A549 (cell line): ENCODE measurements around the gene SLC43A1. TPM values are rescaled to one million over a fixed set of nuclear protein-coding genes. Genes with fewer than 3 reads are reported as not detected.

ENCODE experiments used
- ATAC-seq, 2 experiments: fragments of 200-7000 bp in 1 of 2; fragments of >200 bp in 1 of 2; cut with Nextera tagmentation in 1 of 2; cut with Tn5 transposase in 1 of 2; 3 replicates each; pipeline versions ENCODE4 v1.8.0 to v1.9.1; 2018 to 2020; ENCODE audit warnings: mild to moderate bottlenecking in 1 of 2, moderate library complexity in 1 of 2
- CTCF ChIA-PET: fragments of 300-600 bp; sonication (Branson Sonifier 250); formaldehyde crosslinking; extraction: SDS; loops from one replicate; lab custom pipeline; 2021; ENCODE audit warnings: antibody characterized with exemption, inconsistent platforms; lab: Yijun Ruan, JAX
- POLR2A ChIA-PET: fragments of 350-600 bp; formaldehyde crosslinking; extraction: SDS; loops from one replicate; lab custom pipeline; 2021; ENCODE audit warnings: antibody characterized with exemption, inconsistent platforms; lab: Yijun Ruan, JAX
- DNase-seq, 2 experiments: peaks; one replicate each; pipeline versions ENCODE4 v3.0.0 to v3.0.0-alpha.2; 2011 to 2016; ENCODE audit warnings: low read depth in 1 of 2, low spot score in 1 of 2
- FAIRE-seq: peaks from 2 replicates; lab custom pipeline; 2011; peaks lifted over from hg19 to GRCh38; lab: Jason Lieb, UNC
- H3K27ac ChIP-seq, 2 experiments: fragments of >200 bp; sonication (Bioruptor Twin); formaldehyde crosslinking; 3 replicates each; pipeline ENCODE4 v1.5.1; 2016 to 2017
- H3K4me1 ChIP-seq: fragments of >200 bp; sonication (Bioruptor Twin); formaldehyde crosslinking; 3 replicates; pipeline ENCODE4 v1.6.1; 2016
- H3K4me2 ChIP-seq: fragments of >200 bp; sonication (Bioruptor Twin); formaldehyde crosslinking; 3 replicates; pipeline ENCODE4 v1.6.1; 2016
- H3K4me3 ChIP-seq: fragments of >200 bp; sonication (Bioruptor Twin); formaldehyde crosslinking; 3 replicates; pipeline ENCODE4 v1.5.1; 2016
- H3K9me3 ChIP-seq: fragments of >200 bp; sonication (Bioruptor Twin); formaldehyde crosslinking; 3 replicates; pipeline ENCODE4 v1.6.1; 2016
- CBX2 ChIP-seq: fragments of 200-600 bp; sonication (generic); IDR thresholded peaks from 2 replicates; pipeline ENCODE4 v1.6.1; 2016; ENCODE audit warnings: low read depth, mild to moderate bottlenecking, borderline replicate concordance
- EP300 ChIP-seq, 2 experiments: fragments of >200 bp; sonication (Bioruptor Twin); formaldehyde crosslinking; IDR thresholded peaks; 2 replicates in 1 of 2; 3 replicates in 1 of 2; pipeline ENCODE4 v1.6.1; 2016 to 2017
- FOSL2 ChIP-seq, 2 experiments: fragments of 450-650 bp in 1 of 2; fragments of >200 bp in 1 of 2; sonication (Bioruptor Twin) in 1 of 2; formaldehyde crosslinking; IDR thresholded peaks; 2 replicates each; pipeline versions ENCODE4 v1.5.0 to v1.6.1; 2016 to 2020; ENCODE audit warnings: mild to moderate bottlenecking in 1 of 2, moderate library complexity in 1 of 2
- FOXS1 ChIP-seq: fragments of 250-450 bp; sonication (Bioruptor Pico); IDR thresholded peaks from 2 replicates; pipeline ENCODE4 v1.5.0; 2020; ENCODE audit warnings: mild to moderate bottlenecking, moderate library complexity
- GATA3 ChIP-seq: IDR thresholded peaks from 2 replicates; pipeline ENCODE4 v1.6.1; 2012; ENCODE audit warnings: borderline replicate concordance
- HDAC2 ChIP-seq: fragments of 200-600 bp; sonication (generic); IDR thresholded peaks from 2 replicates; pipeline ENCODE4 v1.6.1; 2016
- JUN ChIP-seq, 2 experiments: fragments of >200 bp; sonication (Bioruptor Twin); formaldehyde crosslinking; IDR thresholded peaks; 2 replicates in 1 of 2; 3 replicates in 1 of 2; pipeline ENCODE4 v1.6.1; 2016 to 2017
- KDM1A ChIP-seq: fragments of 200-600 bp; sonication (generic); IDR thresholded peaks from 2 replicates; pipeline ENCODE4 v1.6.1; 2016; ENCODE audit warnings: low read depth, mild to moderate bottlenecking
- MAZ ChIP-seq: fragments of 150-350 bp; IDR thresholded peaks from 2 replicates; pipeline ENCODE4 v1.6.1; 2014; ENCODE audit warnings: antibody characterized with exemption, low read depth, low read length, borderline replicate concordance
- NFE2L2 ChIP-seq: fragments of 150-350 bp; conservative IDR thresholded peaks from 2 replicates; pipeline ENCODE4 v1.6.1; 2014; ENCODE audit warnings: low read length
- NPAS2 ChIP-seq: fragments of 250-450 bp; sonication (Bioruptor Pico); IDR thresholded peaks from 2 replicates; pipeline ENCODE4 v1.8.0; 2022; ENCODE audit warnings: mild to moderate bottlenecking, moderate library complexity, borderline replicate concordance
- PHF8 ChIP-seq: fragments of 200-600 bp; sonication (generic); IDR thresholded peaks from 2 replicates; pipeline ENCODE4 v1.6.1; 2016; ENCODE audit warnings: low read depth, mild to moderate bottlenecking, antibody characterized with exemption, moderate library complexity, borderline replicate concordance
- RAD21 ChIP-seq, 2 experiments: fragments of >200 bp in 1 of 2; sonication (Bioruptor Twin) in 1 of 2; formaldehyde crosslinking in 1 of 2; IDR thresholded peaks in 1 of 2; conservative IDR thresholded peaks in 1 of 2; 2 replicates in 1 of 2; 3 replicates in 1 of 2; pipeline ENCODE4 v1.6.1; 2012 to 2018; ENCODE audit warnings: inconsistent platforms in 1 of 2
- RARB ChIP-seq: fragments of 250-450 bp; sonication (Bioruptor Pico); IDR thresholded peaks from 2 replicates; pipeline ENCODE4 v1.8.0; 2021; ENCODE audit warnings: mild to moderate bottlenecking, moderate library complexity
- RNF2 ChIP-seq: fragments of 200-600 bp; sonication (generic); IDR thresholded peaks from 2 replicates; pipeline ENCODE4 v1.6.1; 2016; ENCODE audit warnings: low read depth, mild to moderate bottlenecking, antibody characterized with exemption, moderate library complexity, borderline replicate concordance
- TP53 ChIP-seq: fragments of 250-450 bp; sonication (Bioruptor Pico); IDR thresholded peaks from 2 replicates; pipeline ENCODE4 v1.5.0; 2021; ENCODE audit warnings: mild to moderate bottlenecking, moderate library complexity
- WGBS: methylation state at CpG from one replicate; pipeline ENCODE4 v1.1.6; 2017; ENCODE audit errors: missing lambda C conversion rate; 5-methylcytosine and 5-hydroxymethylcytosine counted together
- polyA minus RNA-seq: library from RNA; depleted of rRNA, polyadenylated mRNA; stranded (reverse); fragments of >200 nt; gene quantifications from 2 replicates; pipeline ENCODE4 v1.2.3, GENCODE V29; 2011; rRNA and poly(A)+ RNA removed
- polyA plus RNA-seq, 4 experiments: library from polyadenylated mRNA; depleted of rRNA in 3 of 4; stranded (reverse); fragments of >200 nt; fragmentation: RNase III in 1 of 4; extraction: RNeasy Plus Mini Kit Qiagen cat#74134 plus additional on column Dnase treatment in 1 of 4; gene quantifications; 2 replicates in 3 of 4; 3 replicates in 1 of 4; pipeline ENCODE4 v1.2.3, GENCODE V29; 2011 to 2017
- TF ChIP-seq, protein P1 (sequence below): IDR thresholded peaks from 2 replicates; pipeline ENCODE4 v1.6.1; 2012; ENCODE audit warnings: low read depth, borderline replicate concordance
- TF ChIP-seq, protein P2 (sequence below): fragments of 450-650 bp; IDR thresholded peaks from 2 replicates; pipeline ENCODE4 v1.6.1; 2014; ENCODE audit warnings: antibody characterized with exemption
- TF ChIP-seq, protein P3 (sequence below): IDR thresholded peaks from 2 replicates; pipeline ENCODE4 v1.6.1; 2012
- TF ChIP-seq, protein P4 (sequence below): fragments of 250-450 bp; sonication (Bioruptor Pico); IDR thresholded peaks from 2 replicates; pipeline ENCODE4 v1.5.0; 2020; ENCODE audit warnings: low read depth, mild to moderate bottlenecking, moderate library complexity

SLC43A1 gene
- polyA plus RNA-seq (2011; rRNA removed) = 4.6 and 5.3 TPM in 2 replicates
- polyA plus RNA-seq (2012; cell fraction: cytosol; rRNA removed) = 3.5 and 4.4 TPM in 2 replicates
- 8.6 and 10.7 TPM in 2 replicates for polyA plus RNA-seq (2012; cell fraction: nucleus; rRNA removed)
- 1.0 to 1.3 TPM (median 1.1 TPM) in 3 replicates for polyA plus RNA-seq (2017; fragmentation: RNase III; extraction: RNeasy Plus Mini Kit Qiagen cat#74134 plus additional on column Dnase treatment)
- polyA minus RNA-seq = 8.3 and 8.7 TPM in 2 replicates

DNA sequence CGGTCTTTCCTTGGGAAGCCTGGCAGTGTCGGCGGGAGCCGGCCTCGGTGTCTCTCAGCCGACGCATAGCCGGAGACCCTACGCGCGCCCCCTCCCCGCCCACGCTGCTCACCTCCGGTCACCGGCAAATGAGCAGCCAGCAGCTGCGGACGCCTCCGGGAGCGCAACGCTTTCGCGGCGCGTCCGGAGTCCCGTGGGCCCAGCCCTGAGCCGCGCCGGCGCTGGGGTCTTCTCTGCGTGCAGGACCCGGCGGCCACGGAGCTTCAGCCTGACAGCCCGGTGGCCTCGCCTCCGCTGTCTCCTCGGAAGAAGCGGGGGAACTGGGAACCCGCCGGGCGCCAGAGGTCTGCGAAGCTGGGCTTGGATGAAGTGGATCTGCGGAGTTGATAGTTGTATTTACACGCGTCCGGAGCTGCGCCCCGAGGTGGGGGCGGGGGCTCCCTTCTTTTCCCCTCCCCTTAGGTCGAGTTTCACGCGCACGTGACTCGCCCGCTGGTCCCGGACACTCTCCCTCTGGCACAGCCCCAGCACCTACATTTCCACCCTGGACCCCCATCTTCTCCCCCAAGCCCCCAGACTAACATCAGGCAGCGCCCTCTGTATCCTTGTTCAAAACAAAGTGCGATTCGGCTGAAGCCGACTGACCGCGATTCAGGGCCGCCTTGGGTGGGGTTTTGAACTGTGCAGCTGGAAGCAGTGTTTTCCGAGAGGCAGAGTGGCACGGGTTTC lies at the start of gene SLC43A1:
Gene SLC43A1, minus strand, starts transcription at position 371 of the 729 bp plus-strand sequence. CDS start 1,591 bp downstream, outside the sequence.
- Histone ChIP-seq H3K4me3 (peak within 1 kb of the TSS; percentile 78), H3K9me3 (no peaks in the 10 kb centered on the region), H3K4me2 (peak within 1 kb of the TSS; percentile 91), H3K27ac (peak within 1 kb of the TSS; percentile 68 to 85), H3K4me1 (peaks cover 4% of the 10 kb centered on the region; the same call in 1 of the 3 replicates)
- DNase-seq (peak in 1 of 2 experiments; percentile 65), ATAC-seq (peak; percentile 51 to 76), FAIRE-seq (no peak)
- TF ChIP-seq KDM1A (no peak), MAZ (no peak), FOXS1 (CRISPR knock-in tag) (no peak), JUN (IDR thresholded peaks at IDR 0.05) (0 out of 5 replicates have a peak, but pooled peaks of 1 of the 2 experiments have one; percentile 15), PHF8 (peak; percentile 29; the same call in 1 of the 2 replicates)
- TF ChIP-seq, protein P1, sequence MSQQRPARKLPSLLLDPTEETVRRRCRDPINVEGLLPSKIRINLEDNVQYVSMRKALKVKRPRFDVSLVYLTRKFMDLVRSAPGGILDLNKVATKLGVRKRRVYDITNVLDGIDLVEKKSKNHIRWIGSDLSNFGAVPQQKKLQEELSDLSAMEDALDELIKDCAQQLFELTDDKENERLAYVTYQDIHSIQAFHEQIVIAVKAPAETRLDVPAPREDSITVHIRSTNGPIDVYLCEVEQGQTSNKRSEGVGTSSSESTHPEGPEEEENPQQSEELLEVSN = peak; percentile 43; the same call in 1 of the 2 replicates
- TF ChIP-seq, protein P2, sequence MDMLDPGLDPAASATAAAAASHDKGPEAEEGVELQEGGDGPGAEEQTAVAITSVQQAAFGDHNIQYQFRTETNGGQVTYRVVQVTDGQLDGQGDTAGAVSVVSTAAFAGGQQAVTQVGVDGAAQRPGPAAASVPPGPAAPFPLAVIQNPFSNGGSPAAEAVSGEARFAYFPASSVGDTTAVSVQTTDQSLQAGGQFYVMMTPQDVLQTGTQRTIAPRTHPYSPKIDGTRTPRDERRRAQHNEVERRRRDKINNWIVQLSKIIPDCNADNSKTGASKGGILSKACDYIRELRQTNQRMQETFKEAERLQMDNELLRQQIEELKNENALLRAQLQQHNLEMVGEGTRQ = peak; percentile 76
- TF ChIP-seq, protein P3, sequence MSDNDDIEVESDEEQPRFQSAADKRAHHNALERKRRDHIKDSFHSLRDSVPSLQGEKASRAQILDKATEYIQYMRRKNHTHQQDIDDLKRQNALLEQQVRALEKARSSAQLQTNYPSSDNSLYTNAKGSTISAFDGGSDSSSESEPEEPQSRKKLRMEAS = peak; percentile 73
- TF ChIP-seq, protein P4, sequence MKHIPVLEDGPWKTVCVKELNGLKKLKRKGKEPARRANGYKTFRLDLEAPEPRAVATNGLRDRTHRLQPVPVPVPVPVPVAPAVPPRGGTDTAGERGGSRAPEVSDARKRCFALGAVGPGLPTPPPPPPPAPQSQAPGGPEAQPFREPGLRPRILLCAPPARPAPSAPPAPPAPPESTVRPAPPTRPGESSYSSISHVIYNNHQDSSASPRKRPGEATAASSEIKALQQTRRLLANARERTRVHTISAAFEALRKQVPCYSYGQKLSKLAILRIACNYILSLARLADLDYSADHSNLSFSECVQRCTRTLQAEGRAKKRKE = no peak
- WGBS = under 1% methylated on average over 42 of the region's 66 CpGs
- ChIA-PET POLR2A (no interaction called here), CTCF (interaction anchor here (1.0 to 8.6 kb wide), 11 partner anchors 11 to 162 kb away, joined by 4 to 119 read pairs (median 6); partner anchors contain the start of genes RTN4RL2 and UBE2L6)

DNA sequence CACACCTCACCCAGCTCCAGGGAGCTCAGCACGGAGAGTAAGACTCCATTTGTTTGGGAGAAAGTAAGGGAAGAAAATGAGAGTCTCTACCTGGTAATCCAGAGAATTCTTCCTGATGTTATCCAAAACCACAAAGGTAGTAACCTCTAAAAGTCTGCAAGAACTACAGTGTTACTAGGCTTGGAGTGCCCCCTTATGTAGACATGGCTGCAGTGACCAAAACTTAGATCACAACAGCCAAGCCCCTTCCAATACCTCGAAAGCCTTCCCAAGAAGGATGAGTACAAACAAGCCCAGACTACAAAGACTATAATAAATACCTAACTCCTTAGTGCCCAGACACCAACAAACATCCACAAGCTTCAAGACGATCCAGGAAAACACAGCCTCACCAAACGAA lies 47.1 kb upstream of the SLC43A1 start:
- TF ChIP-seq RAD21 (conservative IDR thresholded peaks at IDR 0.05 in 1 of 2, IDR thresholded peaks at IDR 0.05 in 1 of 2) (peak in 1 of 2 experiments; percentile 31; a peak in 1 of 5 replicates), EP300 (IDR thresholded peaks at IDR 0.05) (no peak), RNF2 (no peak)
- WGBS = 61% methylated on average over 4 of the region's 4 CpGs
- ChIA-PET CTCF (interaction anchor here (1.0 to 4.8 kb wide), 5 partner anchors 15 to 82 kb away, joined by 3 to 22 read pairs (median 8); no protein-coding TSS in a partner anchor), POLR2A (no interaction called here)
- DNase-seq (peak in 1 of 2 experiments; percentile 20), ATAC-seq (peak in 1 of 2 experiments; percentile 16; a peak in 1 of 6 replicates), FAIRE-seq (no peak)
- H3K4me2 ChIP-seq = no peak overlapping the region
- no peak overlapping the region for H3K27ac ChIP-seq
- peaks cover 10% of the 10 kb centered on the region; the same call in 2 of the 3 replicates for H3K4me1 ChIP-seq
- no peaks in the 10 kb centered on the region for H3K9me3 ChIP-seq
- no peak overlapping the region for H3K4me3 ChIP-seq

DNA sequence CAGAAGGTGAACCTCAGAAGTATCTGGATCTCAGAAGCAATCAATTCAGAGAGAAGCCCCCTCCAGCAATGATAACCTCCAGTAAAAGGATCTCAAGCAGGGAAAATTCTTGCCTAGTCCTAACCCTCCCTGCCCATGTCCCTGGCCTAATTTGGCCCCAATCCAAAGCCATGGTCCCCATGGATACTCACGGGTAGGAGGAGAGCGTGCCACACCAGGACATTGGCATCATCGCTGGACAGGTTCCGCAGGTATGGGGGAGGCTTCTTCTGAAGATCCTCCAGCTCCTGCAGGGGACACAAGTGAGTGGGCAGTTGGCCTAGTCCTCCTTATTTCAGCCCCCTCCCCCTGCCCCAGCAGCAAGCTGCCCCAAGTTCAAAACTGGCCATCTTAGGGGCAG lies 44.6 kb upstream of the SLC43A1 start:
- DNase-seq (no peak), ATAC-seq (no peak), FAIRE-seq (no peak)
- TF ChIP-seq PHF8 = no peak
- no peak for TF ChIP-seq RARB (CRISPR knock-in tag)
- TF ChIP-seq CBX2 = no peak
- TF ChIP-seq GATA3 = no peak
- no peak for TF ChIP-seq NPAS2 (CRISPR knock-in tag)
- no peak for TF ChIP-seq TP53 (CRISPR knock-in tag)
- no peak for TF ChIP-seq NFE2L2
- TF ChIP-seq FOSL2 (IDR thresholded peaks at IDR 0.05) = no peak
- TF ChIP-seq FOSL2 (CRISPR knock-in tag; IDR thresholded peaks at IDR 0.05) = no peak
- no peak for TF ChIP-seq JUN (IDR thresholded peaks at IDR 0.05)
- TF ChIP-seq HDAC2 = no peak
- H3K4me1 ChIP-seq = no peaks in the 10 kb centered on the region
- H3K4me2 ChIP-seq = no peak overlapping the region
- no peaks in the 10 kb centered on the region for H3K9me3 ChIP-seq
- H3K27ac ChIP-seq = no peak overlapping the region
- H3K4me3 ChIP-seq = no peak overlapping the region
- ChIA-PET CTCF (interaction anchor here (2.0 to 4.1 kb wide), 2 partner anchors 8 to 33 kb away, joined by 5 to 28 read pairs; partner anchors contain the start of gene UBE2L6), POLR2A (no interaction called here)
- WGBS = 93% methylated on average over 4 of the region's 4 CpGs
